Fibroblast of the aortic adventitia (primary cell): ENCODE measurements around the gene CENPA. TPM values are rescaled to one million over a fixed set of nuclear protein-coding genes. Genes with fewer than 3 reads are reported as not detected.
"Not testable (repeated sequence)": the region's sequence is repeated elsewhere in the genome, so short reads cannot be mapped to it uniquely, and the experiment has no call there.

Source experiments
- DNase-seq: peaks from one replicate; pipeline ENCODE4 v3.0.0-alpha.2; 2010; ENCODE audit warnings: low read depth
- H3K4me3 ChIP-seq: 2 replicates; pipeline ENCODE4 v1.5.1; 2011; ENCODE audit warnings: low read depth, mild to moderate bottlenecking, control low read depth, low read length, moderate library complexity
- total RNA-seq: library from RNA; depleted of rRNA; stranded (reverse); fragments of >200 nt; gene quantifications from 2 replicates; pipeline ENCODE4 v1.2.3, GENCODE V29; 2012; ENCODE audit warnings: low replicate concordance
- TF ChIP-seq, protein P1 (sequence below): IDR thresholded peaks from 2 replicates; pipeline ENCODE4 v1.5.1; 2011; ENCODE audit warnings: mild to moderate bottlenecking, low read length, control low read depth, inconsistent platforms; ENCODE audit not compliant: insufficient read depth

The CENPA gene
- total RNA-seq, 1 donor = 9.2 TPM

DNA sequence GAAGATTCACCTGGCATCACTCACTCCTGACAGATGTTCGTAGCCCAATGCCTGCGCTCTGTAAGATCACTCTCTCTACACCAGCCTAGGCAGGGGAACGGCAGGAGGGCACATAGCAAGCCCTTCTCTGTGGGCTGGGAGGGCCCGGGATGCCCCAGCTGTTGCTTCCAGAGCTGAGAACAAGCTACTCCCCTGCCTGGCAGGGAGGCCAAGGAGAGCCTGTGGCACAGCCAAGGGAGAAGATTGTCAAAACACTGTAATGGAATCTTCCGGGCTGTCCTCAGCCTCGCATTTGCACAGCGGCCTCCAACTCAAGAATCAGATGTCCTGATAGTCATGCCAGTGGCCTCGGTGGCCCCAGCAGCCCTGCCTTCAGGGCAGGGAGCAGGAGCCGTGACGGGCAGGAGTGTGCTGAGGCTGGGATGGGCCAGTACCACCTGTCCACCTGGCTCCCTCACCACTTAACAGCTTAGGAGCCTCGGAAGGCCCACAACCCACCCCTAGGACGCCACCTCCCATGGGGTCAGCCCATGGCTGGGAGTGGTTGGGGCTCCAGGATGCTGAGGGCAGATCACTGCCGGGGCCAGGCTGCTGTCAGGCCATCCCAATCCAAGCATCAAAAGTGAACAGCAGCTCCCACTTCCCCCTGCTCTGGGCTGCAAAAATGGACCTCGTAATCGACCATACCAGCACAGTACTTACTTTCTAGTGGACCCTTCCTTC lies 43.6 kb upstream of the CENPA start:
- TF ChIP-seq, protein P1, sequence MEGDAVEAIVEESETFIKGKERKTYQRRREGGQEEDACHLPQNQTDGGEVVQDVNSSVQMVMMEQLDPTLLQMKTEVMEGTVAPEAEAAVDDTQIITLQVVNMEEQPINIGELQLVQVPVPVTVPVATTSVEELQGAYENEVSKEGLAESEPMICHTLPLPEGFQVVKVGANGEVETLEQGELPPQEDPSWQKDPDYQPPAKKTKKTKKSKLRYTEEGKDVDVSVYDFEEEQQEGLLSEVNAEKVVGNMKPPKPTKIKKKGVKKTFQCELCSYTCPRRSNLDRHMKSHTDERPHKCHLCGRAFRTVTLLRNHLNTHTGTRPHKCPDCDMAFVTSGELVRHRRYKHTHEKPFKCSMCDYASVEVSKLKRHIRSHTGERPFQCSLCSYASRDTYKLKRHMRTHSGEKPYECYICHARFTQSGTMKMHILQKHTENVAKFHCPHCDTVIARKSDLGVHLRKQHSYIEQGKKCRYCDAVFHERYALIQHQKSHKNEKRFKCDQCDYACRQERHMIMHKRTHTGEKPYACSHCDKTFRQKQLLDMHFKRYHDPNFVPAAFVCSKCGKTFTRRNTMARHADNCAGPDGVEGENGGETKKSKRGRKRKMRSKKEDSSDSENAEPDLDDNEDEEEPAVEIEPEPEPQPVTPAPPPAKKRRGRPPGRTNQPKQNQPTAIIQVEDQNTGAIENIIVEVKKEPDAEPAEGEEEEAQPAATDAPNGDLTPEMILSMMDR = no peak
- H3K4me3 ChIP-seq = no peak overlapping the region
- no peak for DNase-seq

DNA sequence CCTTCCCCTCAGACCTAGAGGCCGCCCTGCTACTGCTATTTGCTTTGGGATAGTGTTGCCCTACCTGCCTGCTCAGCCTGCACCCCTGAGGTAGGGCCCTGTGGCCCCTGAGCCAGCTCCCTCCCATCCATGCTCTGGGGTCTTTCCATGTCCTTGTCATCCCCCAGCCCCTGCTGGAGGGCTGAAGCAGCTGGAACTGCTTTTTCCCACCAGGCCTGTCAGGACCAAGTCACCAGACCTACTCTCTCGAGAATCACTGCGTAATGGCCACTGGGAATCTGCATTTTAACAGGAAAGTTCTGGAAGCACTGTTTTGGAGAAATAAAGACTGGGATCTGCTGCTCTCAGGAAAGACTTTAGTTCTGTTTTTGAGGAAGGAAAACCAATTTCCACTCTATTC lies 42.0 kb upstream of the CENPA start:
- TF ChIP-seq, protein P1 = peak; percentile 3
- no peak overlapping the region for H3K4me3 ChIP-seq
- DNase-seq = no peak

DNA sequence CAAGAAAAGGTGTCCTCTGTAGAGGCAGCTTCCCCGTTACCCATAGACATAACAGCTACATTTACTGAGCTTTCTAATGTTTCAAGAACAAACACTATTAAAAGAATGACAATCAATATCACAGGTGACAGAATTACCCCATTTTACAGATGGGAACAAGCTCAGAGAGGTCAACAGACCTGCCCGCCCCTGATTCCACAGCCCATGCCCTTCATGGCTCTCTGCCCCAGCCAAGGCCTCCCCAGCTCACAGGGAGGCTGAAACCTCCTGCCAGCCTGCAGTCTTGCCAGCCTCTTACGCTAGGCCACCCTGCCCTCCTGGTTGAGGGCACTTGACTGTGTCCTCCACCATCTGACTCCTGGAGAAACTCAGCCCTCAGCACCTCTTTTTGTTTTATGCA lies 40.9 kb upstream of the CENPA start:
- H3K4me3 ChIP-seq = no peak overlapping the region
- DNase-seq = no peak
- TF ChIP-seq, protein P1 = no peak

DNA sequence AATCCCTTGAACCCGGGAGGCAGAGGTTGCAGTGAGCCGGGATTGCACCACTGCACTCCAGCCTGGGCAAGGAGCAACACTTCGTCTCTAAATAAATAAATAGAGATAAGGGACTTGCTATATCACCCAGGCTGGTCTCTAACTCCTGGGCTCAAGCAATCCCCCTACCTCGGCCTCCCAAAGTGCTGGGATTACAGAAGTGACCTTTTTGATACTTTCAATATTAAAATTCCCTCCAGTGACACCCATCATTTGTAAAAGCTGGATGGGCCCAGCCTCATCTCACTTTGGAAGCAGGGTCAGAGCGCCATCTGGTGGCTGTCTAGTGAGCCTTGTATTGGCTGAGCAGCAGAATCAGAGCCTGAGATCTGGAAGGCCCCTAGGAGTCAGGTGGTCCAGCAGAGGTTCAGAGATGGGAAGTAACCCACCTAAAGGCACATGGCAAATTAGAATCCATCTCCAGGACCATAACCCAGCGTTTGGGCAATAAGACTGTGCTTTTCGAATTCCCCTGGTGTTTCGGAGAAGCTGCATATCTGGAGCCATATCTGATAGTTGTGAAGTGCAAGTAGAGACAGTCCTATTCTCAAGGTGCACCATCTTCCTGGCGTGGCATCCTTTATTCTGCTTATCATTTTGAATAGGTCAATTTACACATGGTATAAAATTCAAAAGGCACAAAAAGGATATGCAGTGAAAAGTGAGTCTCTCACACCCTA lies 40.1 kb upstream of the CENPA start:
- TF ChIP-seq, protein P1 = peak; percentile 97
- no peak overlapping the region for H3K4me3 ChIP-seq
- peak; percentile 87 for DNase-seq

DNA sequence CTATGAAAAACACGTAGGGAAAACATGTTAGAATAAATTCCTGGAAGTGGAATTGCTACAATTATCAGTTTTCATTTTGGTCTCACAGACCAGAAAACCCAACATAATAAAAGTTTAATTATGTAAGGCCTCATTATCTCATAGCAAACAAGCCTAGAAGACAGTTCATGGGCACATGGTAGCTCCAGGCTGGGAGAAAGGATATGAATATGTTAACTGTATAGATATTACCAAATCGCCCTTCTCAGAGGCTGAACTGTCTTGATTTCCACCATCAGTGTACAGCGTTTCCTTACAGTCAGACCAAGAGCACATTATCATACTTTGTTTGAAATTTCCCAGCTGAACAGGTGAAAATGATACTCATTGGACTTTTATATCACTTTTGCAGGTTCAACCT lies 38.9 kb upstream of the CENPA start:
- no peak overlapping the region for H3K4me3 ChIP-seq
- no peak for DNase-seq
- TF ChIP-seq, protein P1 = no peak

DNA sequence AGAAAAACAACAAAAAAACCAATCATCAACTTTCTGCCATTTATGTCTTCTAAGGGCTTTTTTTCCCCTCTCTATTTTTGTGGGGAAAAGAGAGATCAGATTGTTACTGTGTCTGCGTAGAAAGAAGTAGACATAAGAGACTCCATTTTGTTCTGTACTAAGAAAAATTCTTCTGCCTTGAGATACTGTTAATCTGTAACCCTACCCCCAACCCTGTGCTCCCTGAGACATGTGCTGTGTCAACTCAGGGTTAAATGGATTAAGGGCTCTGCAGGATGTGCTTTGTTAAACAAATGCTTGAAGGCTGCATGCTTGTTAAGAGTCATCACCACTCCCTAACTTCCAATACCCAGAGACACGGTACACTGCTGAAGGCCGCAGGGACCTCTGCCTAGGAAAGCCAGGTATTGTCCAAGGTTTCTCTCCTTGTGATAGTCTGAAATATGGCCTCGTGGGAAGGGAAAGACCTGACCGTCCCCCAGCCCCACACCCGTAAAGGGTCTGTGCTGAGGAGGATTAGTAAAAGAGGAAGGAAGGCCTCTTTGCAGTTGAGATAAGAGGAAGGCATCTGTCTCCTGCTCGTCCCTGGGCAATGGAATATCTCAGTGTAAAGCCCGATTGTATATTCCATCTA lies 36.0 kb upstream of the CENPA start:
- H3K4me3 ChIP-seq, DNase-seq: not testable (repeated sequence)

GRCh38 chr2:26750467-26750866 lies 35.4 kb upstream of the CENPA start:
- not testable (repeated sequence) for DNase-seq, H3K4me3 ChIP-seq
